ENCODE data around the gene SLC7A5. TPM values are rescaled to one million over a fixed set of nuclear protein-coding genes. Genes with fewer than 3 reads are reported as not detected.
"Not testable (repeated sequence)": the region's sequence is repeated elsewhere in the genome, so short reads cannot be mapped to it uniquely, and the experiment has no call there.

SLC7A5 gene
- total RNA-seq, 1 donor from 2014 or later, result 169 TPM

DNA sequence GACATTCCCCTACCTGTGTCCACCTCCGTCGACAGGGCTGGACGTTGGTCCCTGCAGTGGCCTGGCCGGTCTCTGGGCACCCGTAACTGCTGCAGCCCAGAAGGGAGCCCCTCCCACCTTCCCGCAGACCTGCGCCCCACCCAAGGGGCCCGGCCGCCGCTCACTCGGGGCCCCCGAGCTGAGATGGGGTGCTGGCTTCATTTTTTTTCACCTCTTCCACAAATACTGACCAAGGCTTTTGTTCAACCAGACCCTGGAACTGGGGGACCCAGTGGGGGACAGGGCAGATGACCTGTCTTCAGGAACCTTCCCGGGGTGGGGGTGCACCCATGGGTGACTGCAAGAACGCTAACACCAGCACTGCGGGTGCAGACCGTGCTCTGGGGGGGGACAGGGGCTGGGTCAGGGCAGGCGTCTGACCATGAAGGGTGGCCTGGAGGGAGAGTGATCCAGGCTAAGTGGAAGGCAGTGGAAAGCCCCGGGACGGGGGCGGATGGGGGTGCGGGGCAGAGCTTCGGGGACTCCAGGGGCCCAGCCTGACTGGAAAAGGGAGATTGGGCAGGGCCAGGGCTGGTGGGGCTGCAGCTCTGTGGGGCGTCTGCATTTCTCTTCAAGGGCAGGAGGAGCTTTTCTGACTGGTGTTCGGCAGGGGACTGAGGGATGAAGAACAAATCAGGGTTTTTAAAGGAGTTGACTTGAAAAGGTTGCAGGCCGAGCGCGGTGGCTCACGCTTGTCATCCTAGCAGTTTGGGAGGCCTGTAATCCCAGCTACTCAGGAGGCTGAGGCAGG lies 42.3 kb downstream of the SLC7A5 start:
- peaks cover 8% of the 10 kb centered on the region for H3K36me3 ChIP-seq (ENCODE audit: control insufficient read depth, insufficient read depth, low read length)
- no peak overlapping the region for H3K4me3 ChIP-seq (ENCODE audit: low read depth, low read length)
- H3K27me3 ChIP-seq (ENCODE audit: control insufficient read depth, insufficient read depth, low read length), result no peaks in the 10 kb centered on the region
- DNase-seq (ENCODE audit: low read depth) (no peak), FAIRE-seq (no peak)
- no peak for TF ChIP-seq CTCF (IDR thresholded peaks at IDR 0.05; ENCODE audit: insufficient read depth, low read length, severe bottlenecking)

GRCh38 chr16:87826407-87826797 lies 42.9 kb downstream of the SLC7A5 start:
- not testable (repeated sequence) for H3K27me3 ChIP-seq (ENCODE audit: control insufficient read depth, insufficient read depth, low read length); DNase-seq (ENCODE audit: low read depth); H3K4me3 ChIP-seq (ENCODE audit: low read depth, low read length); H3K36me3 ChIP-seq (ENCODE audit: control insufficient read depth, insufficient read depth, low read length); FAIRE-seq

- H3K36me3 ChIP-seq (ENCODE audit: control insufficient read depth, insufficient read depth, low read length); DNase-seq (ENCODE audit: low read depth); H3K27me3 ChIP-seq (ENCODE audit: control insufficient read depth, insufficient read depth, low read length); FAIRE-seq; H3K4me3 ChIP-seq (ENCODE audit: low read depth, low read length): not testable (repeated sequence)
Measured at GRCh38 chr16:87825842-87826120, 43.5 kb downstream of the SLC7A5 start.

DNA sequence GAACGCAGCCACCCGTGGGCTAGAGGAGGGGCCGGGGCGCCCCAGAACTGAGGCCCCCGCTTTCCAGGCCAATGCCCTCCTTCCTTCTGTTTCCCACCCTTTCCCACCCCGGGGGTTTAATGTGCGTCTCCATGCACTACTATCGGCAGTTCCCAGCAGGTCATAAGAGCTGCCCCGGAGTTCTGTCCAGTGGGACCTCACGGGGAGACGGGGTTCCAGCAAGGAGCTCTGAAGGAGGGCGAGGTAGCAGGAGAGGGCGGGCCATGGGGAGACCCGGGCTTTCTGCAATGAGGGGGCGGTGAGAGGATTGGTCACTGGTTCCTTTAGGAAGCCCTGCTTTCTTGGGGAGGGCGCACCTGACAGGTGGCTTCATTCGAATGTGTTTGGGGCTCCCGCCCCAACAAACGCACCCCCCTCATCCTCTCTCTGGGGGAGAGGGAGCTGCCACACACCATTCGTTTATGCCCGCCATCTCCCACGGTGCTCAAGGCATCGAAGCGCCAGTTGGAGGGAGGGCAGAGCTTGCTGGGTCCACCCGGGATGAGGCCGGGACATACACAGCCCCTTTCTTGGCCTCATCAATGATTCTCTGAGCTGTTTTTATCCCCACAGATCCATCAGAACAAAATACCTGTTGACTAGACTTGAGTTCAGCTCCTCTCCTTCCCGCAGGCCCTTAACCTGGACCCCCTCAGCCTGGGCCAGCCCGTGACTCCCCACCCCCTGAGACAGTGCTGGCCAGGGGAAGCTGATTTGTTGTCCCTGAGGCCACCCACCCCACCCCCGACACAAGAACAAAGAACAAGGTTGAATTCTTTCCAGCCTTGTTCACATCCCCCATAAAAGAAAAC lies 44.1 kb downstream of the SLC7A5 start:
- TF ChIP-seq CTCF (IDR thresholded peaks at IDR 0.05; ENCODE audit: insufficient read depth, low read length, severe bottlenecking), result no peak
- no peak overlapping the region for H3K4me3 ChIP-seq (ENCODE audit: low read depth, low read length)
- H3K36me3 ChIP-seq (ENCODE audit: control insufficient read depth, insufficient read depth, low read length), result no peaks in the 10 kb centered on the region
- no peaks in the 10 kb centered on the region for H3K27me3 ChIP-seq (ENCODE audit: control insufficient read depth, insufficient read depth, low read length)
- DNase-seq (ENCODE audit: low read depth), result no peak
- no peak for FAIRE-seq

DNA sequence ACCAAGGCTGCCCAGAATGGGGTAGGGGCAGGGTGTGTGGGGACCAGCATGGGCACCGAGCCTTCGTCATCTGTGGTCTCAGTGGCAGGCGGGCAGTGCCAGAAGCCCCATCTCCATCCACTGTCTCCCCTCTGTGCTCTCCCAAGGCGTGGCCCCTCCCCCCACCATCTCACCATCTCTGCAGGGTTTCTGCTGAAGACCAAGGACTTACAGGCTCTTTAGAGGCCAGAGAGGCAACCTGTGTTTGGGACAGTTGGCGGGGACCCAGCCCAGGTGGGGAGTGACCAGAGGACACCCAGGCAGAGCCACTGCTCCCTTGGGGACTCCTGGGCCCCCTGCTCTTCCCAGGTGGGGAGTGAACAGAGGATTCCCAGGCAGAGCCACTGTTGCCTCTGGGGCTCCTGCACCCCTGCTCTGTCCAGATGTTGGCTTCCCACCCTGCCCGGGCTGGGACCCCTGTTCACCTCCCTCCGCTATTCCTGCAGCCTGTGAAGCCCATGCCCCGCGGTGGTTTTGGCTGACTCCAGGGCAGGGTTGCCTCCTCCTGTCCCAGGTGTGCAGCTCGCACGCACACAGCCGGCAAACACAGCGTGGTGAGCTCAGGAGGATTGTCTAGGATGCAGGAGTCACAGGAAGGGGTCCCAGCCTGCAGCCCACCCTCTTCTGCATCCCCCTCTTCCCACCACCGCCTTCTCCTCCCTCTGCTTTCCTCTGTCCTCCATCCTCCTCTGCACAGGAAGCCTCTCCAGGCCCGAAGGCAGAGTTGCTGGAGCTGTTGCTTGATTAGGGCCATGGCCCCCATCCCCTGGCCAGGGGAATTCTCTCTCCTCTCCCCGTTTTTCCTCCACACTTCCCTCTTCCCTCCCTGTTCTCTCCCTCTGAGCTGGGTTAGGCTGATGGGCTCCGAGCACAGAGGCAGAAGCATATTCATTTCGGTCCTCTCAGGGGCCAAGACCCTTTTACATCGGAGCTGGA lies 45.0 kb downstream of the SLC7A5 start:
- Histone ChIP-seq H3K36me3 (ENCODE audit: control insufficient read depth, insufficient read depth, low read length) (no peaks in the 10 kb centered on the region), H3K4me3 (ENCODE audit: low read depth, low read length) (no peak overlapping the region), H3K27me3 (ENCODE audit: control insufficient read depth, insufficient read depth, low read length) (no peaks in the 10 kb centered on the region)
- DNase-seq (ENCODE audit: low read depth) (no peak), FAIRE-seq (no peak)
- TF ChIP-seq CTCF (IDR thresholded peaks at IDR 0.05; ENCODE audit: insufficient read depth, low read length, severe bottlenecking), result no peak

- FAIRE-seq, result peak; percentile 13
- Histone ChIP-seq H3K36me3 (ENCODE audit: control insufficient read depth, insufficient read depth, low read length) (no peaks in the 10 kb centered on the region), H3K27me3 (ENCODE audit: control insufficient read depth, insufficient read depth, low read length) (no peaks in the 10 kb centered on the region), H3K4me3 (ENCODE audit: low read depth, low read length) (no peak overlapping the region)
- TF ChIP-seq CTCF (IDR thresholded peaks at IDR 0.05; ENCODE audit: insufficient read depth, low read length, severe bottlenecking), result no peak
- DNase-seq (ENCODE audit: low read depth), result peak; percentile 71
Measured at GRCh38 chr16:87823181-87823929, 46.0 kb downstream of the SLC7A5 start.

Data from bronchial epithelial cell (primary cell).